Panc1 (cell line): ENCODE data around the gene TBC1D23. TPM values are rescaled to one million over a fixed set of nuclear protein-coding genes. Genes with fewer than 3 reads are reported as not detected.

Source experiments
- ATAC-seq: fragments of 200-7000 bp; cut with Tn5 transposase; 2 replicates; pipeline ENCODE4 v1.9.1; 2020; ENCODE audit warnings: mild to moderate bottlenecking, moderate library complexity
- BruUV-seq: library from RNA; stranded (reverse); fragments of 400-500 nt; replicated peaks from 2 replicates; lab custom pipeline; 2021; lab: Mats Ljungman, UMichigan
- CTCF ChIA-PET: fragments of 300-600 bp; sonication (Branson Sonifier 250); formaldehyde crosslinking; loops from one replicate; lab custom pipeline; 2022; ENCODE audit warnings: antibody characterized with exemption; lab: Charles Lee
- POLR2A ChIA-PET: fragments of 300-600 bp; sonication (Branson Sonifier 250); formaldehyde crosslinking; loops from one replicate; lab custom pipeline; 2022; ENCODE audit warnings: antibody characterized with exemption; lab: Charles Lee
- DNase-seq: peaks from one replicate; pipeline ENCODE4 v3.0.0-alpha.2; 2010; ENCODE audit warnings: low read depth, low spot score
- H3K27ac ChIP-seq: 2 replicates; pipeline ENCODE4 v1.5.1; 2011; ENCODE audit warnings: mild to moderate bottlenecking, low read length, inconsistent platforms
- H3K27me3 ChIP-seq: fragments of 200-500 bp; sonication (Bioruptor generic); 2 replicates; pipeline ENCODE4 v1.6.0; 2014; ENCODE audit warnings: low read length, inconsistent platforms; ENCODE audit not compliant: control insufficient read depth, insufficient read depth
- H3K36me3 ChIP-seq: fragments of 200-500 bp; sonication (Bioruptor generic); 2 replicates; pipeline ENCODE4 v1.5.1; 2014; ENCODE audit warnings: inconsistent platforms, mild to moderate bottlenecking, low read length, moderate library complexity; ENCODE audit not compliant: control insufficient read depth, insufficient read depth
- H3K4me1 ChIP-seq: 2 replicates; pipeline ENCODE4 v1.5.1; 2011; ENCODE audit warnings: inconsistent platforms, mild to moderate bottlenecking, low read length, moderate library complexity; ENCODE audit not compliant: control insufficient read depth, insufficient read depth
- H3K4me3 ChIP-seq, 2 experiments: 2 replicates each; pipeline ENCODE4 v1.5.1; 2011 to 2012; ENCODE audit warnings: low read depth in 2 of 2, low read length in 2 of 2, mild to moderate bottlenecking in 2 of 2, inconsistent platforms in 1 of 2, moderate library complexity in 1 of 2
- H3K9me3 ChIP-seq: fragments of 200-500 bp; sonication (Bioruptor generic); 2 replicates; pipeline ENCODE4 v1.5.1; 2014; ENCODE audit warnings: low read depth, mild to moderate bottlenecking, inconsistent platforms, low read length, moderate library complexity; ENCODE audit not compliant: control insufficient read depth, insufficient read depth
- CTCF ChIP-seq: fragments of 450-650 bp; IDR thresholded peaks from 2 replicates; pipeline ENCODE4 v1.5.1; 2017; ENCODE audit warnings: mild to moderate bottlenecking
- POLR2AphosphoS5 ChIP-seq: IDR thresholded peaks from 2 replicates; pipeline ENCODE4 v1.6.1; 2012; ENCODE audit warnings: mild to moderate bottlenecking, low read depth, low read length, moderate library complexity
- REST ChIP-seq, 2 experiments: IDR thresholded peaks; 2 replicates each; pipeline ENCODE4 v1.6.1; 2011 to 2012; ENCODE audit warnings: low read depth in 2 of 2, control low read depth in 1 of 2, low read length in 1 of 2, mild to moderate bottlenecking in 1 of 2, moderate library complexity in 1 of 2; ENCODE audit not compliant: insufficient read depth in 1 of 2
- SIN3A ChIP-seq: IDR thresholded peaks from 2 replicates; pipeline ENCODE4 v1.6.1; 2012; ENCODE audit warnings: low read depth, mild to moderate bottlenecking, low read length, moderate library complexity, borderline replicate concordance; ENCODE audit not compliant: insufficient read depth
- TCF7L2 ChIP-seq: IDR thresholded peaks from 2 replicates; pipeline ENCODE4 v1.6.1; 2011; ENCODE audit warnings: mild to moderate bottlenecking, low read depth, low read length, inconsistent platforms
- in situ Hi-C: cut with HindIII; loops from 2 replicates; pipeline ENCODE4 v1.10.0; 2016; ENCODE audit warnings: low sequenced_read_pairs, low pct_unique_long_range_greater_than_20kb
- intact Hi-C: fragments of 100-400 bp; cut with micrococcal nuclease; formaldehyde crosslinking; loops from one replicate; pipeline ENCODE4 v1.10.0; 2022; ENCODE audit not compliant: unreplicated experiment
- total RNA-seq: library from RNA; stranded (reverse); gene quantifications from one replicate; pipeline ENCODE4 v1.2.1, GENCODE V29; 2021; ENCODE audit not compliant: unreplicated experiment

Gene TBC1D23
- total RNA-seq, 1 experiment from 2014 or later: 39.4 TPM

- ChIA-PET POLR2A (interaction anchor here (0.6 kb wide), 1 partner anchor 227 kb away, joined by 15 read pairs; no protein-coding TSS in a partner anchor), CTCF (interaction anchor here (0.6 kb wide), 1 partner anchor 433 kb away, joined by 6 read pairs; no protein-coding TSS in a partner anchor)
- Histone ChIP-seq H3K4me3 (no peak overlapping the region), H3K27me3 (no peaks in the 10 kb centered on the region), H3K4me1 (peaks cover 23% of the 10 kb centered on the region), H3K9me3 (no peaks in the 10 kb centered on the region), H3K36me3 (no peaks in the 10 kb centered on the region), H3K27ac (no peak overlapping the region)
- ATAC-seq (no peak), DNase-seq (no peak)
- TF ChIP-seq SIN3A (no peak), REST (IDR thresholded peaks at IDR 0.05; ENCODE audit: insufficient read depth in 1 of 2, low read depth in 2 of 2, low read length in 1 of 2) (no peak), CTCF (no peak), TCF7L2 (no peak), POLR2AphosphoS5 (no peak)
- BruUV-seq: no TSS peak
- in situ Hi-C loops: no loop called here
- intact Hi-C loops: no loop called here
These were observed 4.2 kb downstream of the TBC1D23 start for GRCh38 chr3:100265016-100265415.

- TF ChIP-seq POLR2AphosphoS5 (no peak), SIN3A (no peak), TCF7L2 (no peak), REST (IDR thresholded peaks at IDR 0.05; ENCODE audit: insufficient read depth in 1 of 2, low read depth in 2 of 2, low read length in 1 of 2) (no peak), CTCF (no peak)
- no peak for DNase-seq
- no peaks in the 10 kb centered on the region for H3K27me3 ChIP-seq
- H3K4me1 ChIP-seq: peaks cover 21% of the 10 kb centered on the region
- intact Hi-C loops (no loop called here), in situ Hi-C loops (no loop called here)
- H3K4me3 ChIP-seq: no peak overlapping the region
- POLR2A ChIA-PET: no interaction called here
- H3K27ac ChIP-seq: no peak overlapping the region
- BruUV-seq: no TSS peak
- CTCF ChIA-PET: interaction anchor here (0.6 kb wide), 1 partner anchor 12 kb away, joined by 10 read pairs; no protein-coding TSS in a partner anchor
- no peaks in the 10 kb centered on the region for H3K9me3 ChIP-seq
- H3K36me3 ChIP-seq: no peaks in the 10 kb centered on the region
- no peak for ATAC-seq
These were observed 5.7 kb downstream of the TBC1D23 start for GRCh38 chr3:100266531-100266930.
